ENCODE results near the gene RBP2.

The RBP2 gene

DNA sequence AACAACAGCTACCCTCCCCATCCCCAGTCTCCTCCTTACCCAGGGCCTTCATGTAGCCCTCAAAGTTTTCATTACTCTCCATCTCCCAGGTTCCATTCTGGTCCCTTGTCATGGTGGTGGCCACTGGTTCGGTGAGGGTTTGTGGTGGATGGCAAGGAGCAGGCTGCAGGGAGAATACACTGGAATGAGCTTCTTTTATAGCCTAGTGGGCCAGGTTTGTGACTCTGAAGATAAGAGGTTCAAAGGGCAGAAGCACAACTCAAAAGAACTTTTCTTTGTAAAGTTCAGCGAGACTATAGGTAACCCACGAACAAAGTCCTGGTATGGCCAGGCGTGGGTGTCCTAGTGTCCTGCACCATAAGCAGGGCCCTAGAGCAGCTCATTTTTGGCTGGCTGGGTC lies at the start of gene RBP2:
TSS of gene RBP2 (minus strand) at position 169 of the 400 bp plus-strand sequence. CDS start at position 112, 57 bp downstream.
- DNase-seq: no peak

DNA sequence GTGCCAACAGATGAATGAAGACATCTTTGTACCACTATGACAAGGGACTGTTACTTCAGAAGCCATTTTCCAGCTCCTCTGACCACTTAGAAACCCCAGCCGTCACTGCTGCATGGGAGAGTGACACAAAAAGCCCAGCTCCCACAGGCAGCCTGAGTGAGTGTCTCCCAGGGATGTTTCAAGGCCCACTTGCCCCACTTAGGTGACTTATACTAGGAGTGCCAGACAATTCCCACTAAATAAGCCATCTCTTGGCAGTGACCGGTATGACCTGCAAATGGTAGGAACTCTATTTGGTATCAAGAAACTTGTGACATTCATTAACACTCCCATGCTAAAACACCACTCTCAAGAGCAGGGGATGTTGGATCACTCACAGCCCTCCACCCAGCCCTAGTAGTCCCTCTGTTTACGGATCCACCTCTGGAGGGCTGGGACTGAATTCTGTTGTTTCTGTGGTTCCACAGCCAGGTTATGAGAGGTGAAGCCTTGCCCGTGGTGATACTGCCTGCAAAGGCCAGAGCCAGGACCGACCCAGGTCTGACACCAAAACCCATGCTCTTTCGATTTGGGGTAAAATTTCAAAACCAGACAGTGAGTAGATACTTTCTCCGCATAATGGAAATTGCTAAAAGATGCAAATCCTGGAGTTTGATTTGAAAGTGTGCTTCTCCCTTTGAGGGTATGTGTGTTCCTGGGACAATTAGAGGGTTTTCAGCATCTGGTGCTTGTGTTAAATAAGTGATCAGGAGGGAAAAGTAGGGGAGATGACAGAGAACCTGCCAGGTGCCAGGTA lies 48.7 kb upstream of the RBP2 start:
- DNase-seq: no peak

DNA sequence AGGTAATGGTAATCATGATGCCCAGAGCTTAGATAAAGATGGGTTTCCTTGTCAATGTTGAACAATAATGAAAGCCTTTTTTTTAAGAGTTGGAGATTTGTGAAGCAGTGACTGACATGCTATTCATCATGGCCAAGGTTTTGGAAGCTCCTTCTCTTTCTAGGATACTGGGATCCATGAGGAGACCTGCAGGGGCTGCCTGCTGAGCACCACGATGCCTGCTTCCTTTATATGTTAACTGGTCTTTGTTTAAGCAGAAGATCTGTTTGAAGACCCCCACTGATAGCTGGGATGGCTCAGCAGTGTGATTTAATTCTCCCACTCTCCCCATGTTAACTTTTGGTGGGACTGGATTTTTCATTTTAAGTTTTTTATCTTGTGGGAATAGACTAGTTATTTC lies 47.4 kb upstream of the RBP2 start:
- no peak for DNase-seq

DNA sequence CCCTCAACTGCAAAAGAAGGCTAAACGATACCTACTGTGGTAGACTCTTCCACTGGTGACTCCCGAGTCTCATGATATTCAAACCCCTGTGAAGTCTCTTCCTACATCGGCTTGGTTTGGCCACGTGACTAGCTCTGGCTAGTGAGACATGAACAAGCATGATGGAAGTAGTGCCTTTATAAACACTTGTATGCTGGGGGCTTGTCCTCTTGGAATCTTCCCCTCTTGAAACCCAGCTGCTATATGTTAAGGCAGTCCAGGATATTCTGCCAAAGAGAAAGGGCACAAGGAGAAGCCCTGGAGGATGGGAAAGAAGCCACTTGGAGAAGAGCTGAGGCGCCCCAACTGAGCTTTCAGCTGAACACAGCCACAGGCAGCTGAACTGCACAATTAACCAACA lies 46.9 kb upstream of the RBP2 start:
- DNase-seq: no peak

DNA sequence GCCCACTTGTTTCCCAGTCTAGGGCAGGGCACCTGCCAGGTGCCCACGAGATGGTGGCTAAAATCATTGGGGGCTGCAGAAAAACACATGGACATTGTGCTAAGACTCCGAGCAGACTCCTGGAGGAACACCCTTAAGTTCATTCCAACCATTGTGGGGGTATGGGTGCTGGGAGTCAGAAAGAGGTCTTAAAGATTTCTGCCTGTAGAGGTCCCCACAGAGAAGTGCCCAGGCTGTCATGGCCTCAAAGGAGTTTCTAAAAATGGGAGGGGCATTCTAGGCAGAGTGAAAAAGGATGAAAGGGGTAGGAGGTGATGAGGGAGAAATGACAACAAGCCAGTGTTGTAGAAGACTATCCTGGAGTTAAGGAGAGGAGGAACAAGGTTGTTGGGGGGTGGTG lies 46.1 kb upstream of the RBP2 start:
- DNase-seq: no peak

DNA sequence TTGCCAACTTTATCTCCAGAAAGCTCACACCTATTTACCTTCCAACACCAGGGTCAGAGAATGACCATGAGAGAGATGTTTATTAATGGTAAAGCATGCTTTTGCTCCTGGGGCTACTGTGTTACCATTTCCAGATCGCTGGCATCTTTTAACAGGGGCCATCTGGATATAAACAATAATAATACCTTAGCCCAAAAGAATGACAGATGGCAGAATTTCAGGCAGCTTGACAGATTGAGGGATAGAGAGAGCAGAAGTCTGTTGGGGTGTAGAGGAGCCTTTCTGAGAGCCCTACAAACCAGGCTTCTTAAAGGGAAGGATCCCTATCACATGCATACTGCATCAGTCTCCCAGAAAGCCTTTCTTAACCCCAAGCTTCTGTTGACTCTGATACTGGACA lies 45.5 kb upstream of the RBP2 start:
- no peak for DNase-seq

DNA sequence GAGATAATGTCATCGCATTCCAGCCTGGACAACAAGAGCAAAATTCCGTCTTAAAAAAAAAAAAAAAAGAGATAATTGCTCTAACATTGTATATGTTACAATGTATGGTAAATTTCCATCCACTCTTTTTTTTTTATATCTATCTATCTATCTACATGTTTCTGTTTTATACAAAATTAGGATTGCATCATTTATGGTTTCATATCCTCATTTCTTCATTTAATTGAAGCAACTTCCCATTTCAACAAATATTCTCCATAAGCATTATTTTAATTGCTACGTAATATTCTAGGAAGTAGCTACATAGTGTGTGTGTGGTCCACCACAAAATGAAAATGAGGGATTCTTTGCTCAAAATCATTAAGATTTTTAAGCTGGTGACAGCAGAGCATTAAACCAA lies 44.8 kb upstream of the RBP2 start:
- no peak for DNase-seq

DNA sequence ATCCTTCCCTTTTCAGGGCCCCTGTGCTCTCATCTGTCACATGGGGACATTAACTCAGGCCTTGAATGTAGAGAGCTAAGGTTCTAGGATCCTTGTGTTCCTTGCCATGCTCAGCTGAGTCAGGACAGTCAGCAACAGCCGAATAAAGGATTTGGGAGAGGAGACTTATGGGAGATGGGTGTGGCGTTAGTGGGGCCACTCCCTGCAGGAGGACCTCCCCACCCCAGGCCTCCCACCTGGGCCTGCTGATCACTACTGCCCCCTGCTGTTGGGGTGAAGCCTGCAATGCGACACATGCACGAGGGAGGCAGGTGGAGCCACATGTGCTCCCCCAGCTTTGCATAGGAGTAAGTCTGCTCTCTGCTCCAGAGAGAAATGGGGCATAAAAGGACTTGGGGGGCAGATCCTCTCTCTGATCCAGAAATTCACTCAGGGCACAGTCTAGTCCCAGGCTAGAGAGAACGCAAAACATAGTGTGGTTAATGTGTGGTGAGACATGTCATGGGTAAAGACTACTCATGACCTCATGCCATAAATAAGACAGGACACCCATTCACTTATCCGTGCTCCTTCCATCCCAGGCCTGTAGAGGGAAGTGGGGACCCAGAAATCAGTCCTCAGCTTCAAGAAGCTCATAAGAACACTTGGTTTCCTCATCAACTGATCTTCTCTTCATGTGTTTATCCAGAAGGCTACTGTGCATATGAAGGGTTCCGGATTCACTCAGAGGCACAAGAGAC lies 43.9 kb upstream of the RBP2 start:
- no peak for DNase-seq

DNA sequence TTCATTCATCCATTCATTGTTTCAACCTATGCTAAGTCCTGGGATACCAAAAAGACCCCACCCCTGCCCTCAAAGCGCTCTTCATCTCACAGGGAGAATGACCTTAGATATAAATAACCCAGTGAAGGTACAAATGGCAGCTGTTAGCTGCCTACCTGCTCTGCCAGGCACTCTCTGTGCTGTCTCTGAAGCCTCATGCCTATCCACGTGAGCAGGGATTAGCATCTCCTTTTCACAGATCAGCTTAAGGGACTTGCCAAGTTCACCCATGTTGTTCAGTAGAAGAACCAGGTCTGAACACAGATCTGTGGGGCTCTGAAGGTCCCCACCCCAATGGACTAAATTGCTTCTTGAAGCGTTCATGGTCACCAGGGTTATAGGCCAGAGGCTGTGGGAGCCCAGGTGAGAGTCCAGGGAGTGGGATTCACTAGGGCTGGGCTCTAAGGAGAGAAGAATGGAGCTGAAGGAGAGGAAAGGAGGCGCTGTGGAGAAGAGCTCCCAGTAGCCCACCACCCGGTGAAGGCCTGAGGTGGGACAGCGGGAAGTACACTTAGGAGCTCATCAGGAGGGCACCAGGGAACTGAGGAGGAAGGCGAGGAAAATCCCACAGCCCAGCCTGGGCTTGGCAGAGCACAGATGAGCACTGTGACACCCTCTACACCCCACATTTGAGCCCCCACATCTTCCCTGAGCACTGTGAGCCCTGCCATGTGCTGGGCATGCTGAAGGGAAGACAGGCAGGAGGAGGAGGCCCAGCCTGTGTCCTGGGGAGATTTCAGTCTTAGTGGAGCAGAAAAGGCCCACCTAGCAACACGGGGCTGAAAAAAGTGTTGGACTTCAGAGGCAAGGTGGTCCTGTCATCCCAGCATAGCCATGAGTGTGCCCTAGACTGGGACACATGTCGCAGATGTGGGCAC lies 42.9 kb upstream of the RBP2 start:
- DNase-seq: no peak

DNA sequence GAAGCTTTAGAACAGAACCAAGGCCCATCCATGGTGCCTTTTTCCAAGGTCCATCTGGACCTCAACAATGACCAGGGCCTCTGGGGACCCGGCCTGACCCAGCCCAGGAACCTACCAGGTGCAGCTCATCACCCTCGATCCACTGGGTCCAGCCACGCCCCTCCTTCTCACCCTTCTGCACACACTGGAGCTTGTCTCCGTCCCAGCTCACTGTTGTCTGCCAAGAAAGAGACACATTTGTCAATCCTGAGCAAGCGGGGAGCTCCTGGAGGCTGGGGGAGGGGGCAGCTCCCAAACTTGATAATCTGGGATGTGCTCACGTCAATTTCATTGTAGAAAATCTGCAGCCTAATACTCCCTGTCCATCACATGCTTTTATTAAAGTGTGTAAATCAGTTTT lies 42.0 kb upstream of the RBP2 start:
- DNase-seq: no peak

DNA sequence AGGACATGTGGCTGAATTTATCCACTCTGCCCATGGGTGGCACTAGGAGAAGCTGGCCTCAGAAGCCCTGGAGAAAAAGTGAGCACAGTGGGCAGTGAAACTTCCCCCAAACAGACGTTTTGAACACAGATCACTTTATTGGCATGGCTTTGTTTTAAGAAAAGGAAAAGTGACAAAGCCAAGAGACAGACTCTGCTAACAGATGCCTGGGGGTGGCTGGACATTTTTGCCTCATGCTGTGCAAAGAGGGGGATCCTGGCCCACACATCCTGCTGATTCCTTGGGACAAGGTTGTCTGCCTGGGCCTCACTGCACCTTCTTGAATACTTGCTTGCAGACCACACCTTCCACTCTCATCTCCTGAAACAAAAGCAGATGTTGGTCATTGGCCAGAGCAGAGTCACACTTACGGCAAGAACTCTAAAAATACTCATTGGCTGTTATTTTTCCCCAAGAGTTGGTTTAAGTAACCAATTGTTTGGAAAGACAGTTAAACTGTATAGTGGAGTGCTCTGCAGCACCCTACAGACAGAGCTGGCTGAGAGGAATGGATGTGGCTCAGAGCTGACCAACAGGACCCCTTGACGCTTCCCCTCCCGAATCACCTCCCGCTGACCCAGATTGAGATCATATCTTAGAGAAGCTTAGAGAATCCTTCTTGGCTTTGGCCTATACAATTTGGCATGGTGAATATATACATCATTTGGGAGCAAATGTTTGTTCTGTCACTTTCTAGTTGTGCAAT lies 41.2 kb upstream of the RBP2 start:
- DNase-seq: no peak

DNA sequence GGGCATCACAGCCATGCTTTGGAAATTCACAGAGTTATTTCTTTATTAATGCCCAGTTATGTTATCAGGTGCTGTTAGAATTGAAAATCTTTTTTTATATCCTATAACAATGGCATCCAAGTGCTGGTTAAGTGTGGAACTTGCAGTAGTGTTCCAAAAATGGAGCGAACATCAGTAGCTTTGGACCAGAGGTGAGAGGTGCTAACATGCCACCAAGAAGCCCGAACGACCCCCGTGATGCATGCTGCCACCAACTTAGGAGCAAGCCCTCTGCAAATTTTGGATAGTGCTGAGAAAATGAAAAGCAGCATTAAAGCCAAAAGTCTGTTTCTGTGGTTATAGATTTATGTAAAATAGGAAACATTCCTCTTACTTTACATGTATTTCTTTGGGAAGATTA lies 38.4 kb upstream of the RBP2 start:
- no peak for DNase-seq

DNA sequence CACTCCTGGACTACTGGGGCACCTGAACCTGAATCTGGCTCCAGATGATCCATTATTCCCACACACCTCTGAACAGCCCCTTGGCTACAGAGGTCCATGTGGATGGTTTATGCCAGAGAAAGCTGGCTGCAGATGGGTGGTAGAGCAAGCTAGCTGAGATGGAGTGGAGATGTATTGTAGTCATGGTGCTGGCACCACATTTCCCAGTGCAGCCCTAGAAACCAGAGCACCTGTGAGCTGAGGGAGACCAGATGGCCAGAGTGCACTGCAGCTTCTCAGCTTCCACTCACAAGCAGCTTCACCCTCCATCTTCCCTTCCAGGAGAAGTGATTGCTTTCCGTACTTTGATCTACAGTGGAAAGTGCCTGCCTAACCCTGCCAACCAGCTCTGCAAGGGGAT lies 33.3 kb upstream of the RBP2 start:
- no peak for DNase-seq

DNA sequence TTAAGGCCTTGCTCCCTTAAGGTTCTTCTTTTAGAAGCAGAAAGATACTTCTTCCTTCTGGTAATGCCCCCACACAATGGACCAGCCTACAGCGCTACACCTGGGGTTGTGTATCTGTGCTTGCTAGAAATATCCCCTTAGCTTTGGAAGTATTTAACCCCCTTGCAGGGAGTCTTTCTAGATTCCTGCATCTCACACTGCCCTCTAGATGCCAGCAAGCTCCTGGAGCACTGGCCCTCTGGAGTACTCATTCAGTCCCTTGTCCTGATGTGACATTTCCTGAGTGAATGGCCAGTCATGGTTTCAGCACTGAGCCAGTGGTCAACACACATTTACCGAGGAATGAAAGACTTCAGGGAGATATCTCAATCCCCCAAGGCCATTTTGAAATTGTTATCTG lies 30.4 kb upstream of the RBP2 start:
- DNase-seq: no peak

DNA sequence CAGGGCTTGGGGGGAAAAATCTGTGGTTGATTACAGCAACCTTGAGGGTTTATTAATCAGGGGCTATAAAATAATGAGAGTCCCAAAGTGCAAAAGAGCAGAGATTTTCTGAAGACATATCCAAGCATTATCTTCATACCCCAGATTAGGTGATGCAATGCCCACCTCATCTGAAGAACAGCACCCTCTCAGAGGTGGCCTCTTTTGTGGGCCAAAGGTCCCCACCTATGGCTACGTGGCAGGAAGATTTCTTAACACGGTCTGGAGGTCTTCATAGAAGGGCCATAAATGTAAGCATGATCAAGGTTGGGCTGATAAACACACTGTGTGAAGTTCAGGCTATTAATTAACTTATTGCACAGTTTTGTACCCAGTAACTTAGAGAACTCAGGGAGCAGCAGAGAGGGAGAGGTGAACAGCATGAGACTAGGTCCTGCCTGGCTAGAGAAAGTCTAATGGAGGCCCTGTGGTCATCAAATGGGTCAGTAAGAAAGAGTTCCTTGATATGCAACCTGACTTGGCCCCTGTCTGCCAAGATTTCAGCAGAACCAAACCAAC lies 29.6 kb upstream of the RBP2 start:
- DNase-seq: no peak

DNA sequence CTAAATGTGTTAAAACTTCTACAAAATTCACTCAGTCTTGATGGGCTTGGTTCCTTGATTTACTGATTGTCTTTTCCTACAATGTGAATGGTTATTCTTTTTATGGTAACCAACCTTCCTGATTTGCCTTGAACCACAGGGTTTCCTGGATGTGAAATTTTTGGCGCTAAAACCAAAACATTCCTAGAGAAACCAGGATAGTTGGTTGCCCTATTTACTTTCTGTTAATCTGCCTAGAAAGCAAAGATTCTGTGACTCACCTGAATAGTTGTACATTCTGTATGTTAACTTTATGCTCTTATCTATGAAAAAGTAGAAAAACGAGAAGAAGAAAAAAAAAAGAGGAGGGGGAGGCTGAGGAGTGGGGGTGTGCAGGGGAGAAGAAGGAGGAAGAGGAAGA lies 23.2 kb upstream of the RBP2 start:
- no peak for DNase-seq

DNA sequence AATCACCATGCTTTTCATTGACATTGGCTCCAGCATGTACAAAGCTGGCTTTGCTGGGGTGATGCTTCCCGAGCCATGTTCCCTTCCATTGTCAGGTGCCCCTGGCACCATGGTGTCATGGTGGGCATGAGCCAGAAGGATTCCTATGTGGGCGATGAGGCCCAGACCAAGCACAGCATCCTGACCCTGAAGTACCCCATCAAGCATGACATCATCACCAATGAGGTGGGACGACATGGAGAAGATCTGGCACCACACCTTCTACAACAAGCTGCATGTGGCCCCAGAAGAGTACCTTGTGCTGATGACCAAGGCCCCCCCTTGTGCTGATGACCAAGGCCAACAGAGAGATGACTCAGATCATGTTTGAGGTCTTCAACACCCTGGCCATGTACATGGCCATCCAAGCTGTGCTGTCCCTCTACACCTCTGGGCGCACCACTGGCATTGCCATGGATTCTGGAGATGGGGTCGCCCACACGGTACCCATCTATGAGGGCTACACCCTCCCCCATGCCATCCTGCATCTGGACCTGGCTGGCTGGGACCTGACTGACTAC lies 17.6 kb upstream of the RBP2 start:
- DNase-seq: no peak

DNA sequence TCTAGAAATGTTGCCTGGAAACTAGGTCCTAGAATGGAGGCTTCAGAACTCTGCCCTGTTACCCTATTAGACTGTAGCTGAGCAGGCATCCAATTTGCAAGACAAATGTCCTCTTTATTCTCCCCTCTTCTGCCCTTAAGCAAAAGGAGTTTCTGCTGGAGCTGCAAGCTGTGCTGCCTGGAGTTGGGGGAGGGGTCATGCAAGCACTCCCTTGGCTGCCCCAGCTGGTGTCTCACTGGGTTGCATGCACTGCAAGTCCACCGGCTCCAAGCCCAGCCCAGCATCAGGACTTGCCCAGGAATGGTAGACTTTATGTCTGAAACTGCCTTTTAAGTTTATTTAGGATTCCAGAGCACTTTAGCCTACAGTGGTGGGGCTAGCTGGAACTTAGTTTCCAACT lies 15.7 kb upstream of the RBP2 start:
- DNase-seq: peak; percentile 24

DNA sequence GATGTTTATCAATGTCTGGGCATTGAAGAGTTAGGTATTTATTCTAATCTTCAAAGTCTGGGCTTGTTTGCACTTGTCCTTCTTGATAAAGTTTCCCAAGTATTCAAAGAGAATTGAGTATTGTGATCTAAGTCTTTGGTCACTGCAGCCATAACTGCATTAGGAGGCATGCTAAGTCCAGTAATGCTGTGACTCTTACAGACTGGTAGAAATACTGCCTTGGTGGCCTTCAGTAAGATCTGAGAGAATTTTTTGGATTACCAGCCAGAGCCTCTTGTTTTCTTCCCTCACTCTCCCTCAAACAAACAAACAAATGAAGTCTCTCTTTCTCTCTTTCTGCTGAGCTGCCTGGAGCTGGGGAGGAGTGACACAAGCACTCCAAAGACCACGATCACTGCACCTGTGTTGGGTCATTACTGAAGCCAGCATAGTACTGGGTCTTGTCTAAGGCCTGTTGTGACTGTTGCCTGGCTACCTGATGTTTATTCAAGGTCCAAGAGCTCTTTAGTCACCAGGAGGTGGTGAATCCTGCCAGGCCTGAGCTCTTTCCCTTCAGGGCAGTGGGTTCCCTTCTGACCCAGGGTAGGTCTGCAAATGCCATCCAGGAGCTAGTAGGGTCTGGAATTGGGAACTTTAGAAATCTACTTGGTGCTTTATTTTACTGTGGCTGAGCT lies 14.8 kb upstream of the RBP2 start:
- peak; percentile 58 for DNase-seq

DNA sequence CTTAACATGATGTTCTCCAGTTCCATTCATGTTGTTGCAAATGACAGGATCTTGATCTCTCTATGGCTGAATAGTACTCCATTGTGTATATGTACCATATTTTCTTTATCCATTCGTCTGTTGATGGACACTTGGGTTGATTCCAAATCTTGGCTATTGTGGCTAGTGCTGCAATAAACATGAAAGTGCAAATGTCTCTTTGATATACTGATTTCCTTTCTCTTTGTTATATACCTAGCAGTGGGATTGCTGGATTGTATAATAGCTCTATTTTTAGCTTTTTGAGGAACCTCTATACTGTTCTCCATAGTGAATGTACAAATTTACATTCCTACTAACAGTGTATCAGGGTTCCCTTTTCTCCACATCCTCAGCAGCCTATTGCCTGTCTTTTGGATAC lies 5.9 kb upstream of the RBP2 start:
- DNase-seq: peak; percentile 19

DNA sequence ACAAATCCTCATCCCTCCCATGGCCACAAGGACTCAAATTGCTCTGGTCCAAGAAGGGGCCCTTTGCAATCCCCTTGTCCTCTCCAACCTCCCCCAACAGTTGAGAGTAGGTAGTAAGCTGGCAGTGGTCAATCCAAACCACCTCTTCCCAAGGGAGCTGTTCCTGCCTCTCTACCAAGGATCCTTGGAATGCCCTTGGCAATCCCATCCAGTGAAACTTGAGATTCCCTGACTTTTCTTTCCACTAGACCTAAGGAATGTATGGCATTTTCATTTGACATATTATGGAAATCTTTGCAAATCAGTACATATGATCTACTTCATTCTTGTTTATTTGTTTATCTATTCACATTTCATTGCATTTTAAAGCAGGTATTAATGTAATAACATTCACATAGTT lies 4.8 kb upstream of the RBP2 start:
- DNase-seq: no peak

DNA sequence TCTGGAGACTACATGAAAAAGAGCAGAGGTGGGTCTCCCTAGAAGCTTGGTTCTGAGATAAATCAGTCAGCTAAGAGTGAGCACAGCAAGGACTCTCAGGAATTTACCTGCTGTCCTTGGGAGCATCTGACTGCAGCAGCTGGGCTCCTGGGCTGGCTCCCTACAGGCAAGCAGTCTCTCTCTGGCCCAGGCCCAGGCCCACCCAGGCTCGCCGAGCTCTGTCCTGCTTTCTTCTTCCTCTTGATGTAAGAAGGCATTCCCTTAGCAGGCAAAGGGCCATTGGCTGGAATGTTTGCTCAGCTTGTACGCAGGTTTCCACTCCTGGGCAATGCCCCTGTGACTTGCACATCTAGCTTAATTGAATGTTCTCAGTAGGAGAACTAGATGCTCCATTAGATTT lies 4.3 kb upstream of the RBP2 start:
- DNase-seq: no peak
